GM18517 (cell line): ENCODE measurements around the gene SNX13.
"Not testable (repeated sequence)": the region's sequence is repeated elsewhere in the genome, so short reads cannot be mapped to it uniquely, and the experiment has no call there.

Experiments
- ATAC-seq: cut with Tn5 transposase; IDR thresholded peaks from one replicate; pipeline ENCODE4 v1.9.1; 2021; ENCODE audit warnings: mild to moderate bottlenecking, moderate library complexity; ENCODE audit not compliant: unreplicated experiment

SNX13 gene

GRCh38 chr7:17854261-17855047, 85.8 kb downstream of the SNX13 start:
- no peak for ATAC-seq

- no peak for ATAC-seq
Measured at GRCh38 chr7:17852361-17852760, 87.9 kb downstream of the SNX13 start.

- ATAC-seq, result no peak
Measured at GRCh38 chr7:17849504-17849903, 90.8 kb downstream of the SNX13 start.

- ATAC-seq, result no peak
Measured at GRCh38 chr7:17848516-17848915, 91.8 kb downstream of the SNX13 start.

GRCh38 chr7:17846935-17847334, 93.4 kb downstream of the SNX13 start:
- ATAC-seq, result no peak

- ATAC-seq, result no peak
Measured at GRCh38 chr7:17845197-17845547, 95.1 kb downstream of the SNX13 start.

GRCh38 chr7:17844514-17845196, 95.6 kb downstream of the SNX13 start:
- ATAC-seq, result no peak

- ATAC-seq, result no peak
Measured at GRCh38 chr7:17844022-17844421, 96.3 kb downstream of the SNX13 start.

GRCh38 chr7:17843041-17843440, 97.3 kb downstream of the SNX13 start:
- no peak for ATAC-seq

- ATAC-seq, result no peak
Measured at GRCh38 chr7:17832820-17833355, 107.4 kb downstream of the SNX13 start.

GRCh38 chr7:17832242-17832641, 108.1 kb downstream of the SNX13 start:
- ATAC-seq, result no peak

GRCh38 chr7:17830206-17830605, 110.1 kb downstream of the SNX13 start:
- no peak for ATAC-seq

GRCh38 chr7:17829001-17829400, 111.3 kb downstream of the SNX13 start:
- no peak for ATAC-seq

GRCh38 chr7:17822547-17823173, 117.6 kb downstream of the SNX13 start:
- no peak for ATAC-seq

- ATAC-seq, result no peak
Measured at GRCh38 chr7:17816903-17817302, 123.4 kb downstream of the SNX13 start.

- no peak for ATAC-seq
Measured at GRCh38 chr7:17815318-17815717, 125.0 kb downstream of the SNX13 start.

- no peak for ATAC-seq
Measured at GRCh38 chr7:17814058-17814457, 126.2 kb downstream of the SNX13 start.

GRCh38 chr7:17809215-17809614, 131.1 kb downstream of the SNX13 start:
- ATAC-seq, result not testable (repeated sequence)

GRCh38 chr7:17807242-17807641, 133.1 kb downstream of the SNX13 start:
- no peak for ATAC-seq

- no peak for ATAC-seq
Measured at GRCh38 chr7:17806631-17807030, 133.7 kb downstream of the SNX13 start.

- ATAC-seq, result no peak
Measured at GRCh38 chr7:17802056-17802455, 138.2 kb downstream of the SNX13 start.
